ENCODE results near the gene SMAD6. TPM values are rescaled to one million over a fixed set of nuclear protein-coding genes. Genes with fewer than 3 reads are reported as not detected.

SMAD6 gene
- total RNA-seq, 4 donors from 2014 or later: 9.4 to 18.9 (median 14.3) TPM

DNA sequence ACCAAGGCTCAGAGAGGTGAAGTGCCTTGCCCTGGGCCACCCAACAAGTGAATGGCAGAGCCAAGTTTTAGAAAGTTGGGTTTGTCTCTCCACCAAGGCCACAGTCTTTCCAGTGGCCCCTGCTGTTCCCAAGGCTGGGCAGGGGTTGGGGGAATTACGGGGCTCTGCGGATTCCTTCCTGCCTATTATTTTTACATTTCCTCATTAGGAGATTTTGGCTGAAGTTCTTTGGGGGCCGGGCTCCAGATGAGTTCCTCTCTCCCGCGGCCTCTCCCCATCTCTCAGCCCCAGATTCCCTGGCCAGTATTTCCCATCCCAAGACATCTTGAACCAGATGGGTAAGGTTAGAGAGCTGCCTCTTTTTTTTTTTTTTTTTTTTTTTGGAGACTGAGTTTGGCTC lies 44.0 kb upstream of the SMAD6 start:
- intact Hi-C loops (cut with DNase I): no loop called here
- Histone ChIP-seq H3K9me3 (no peaks in the 10 kb centered on the region), H3K4me3 (no peak overlapping the region), H3K27ac (replicated peaks in 1 of 4) (no peak overlapping the region), H3K4me1 (peaks cover 11 to 22% (median 14%) of the 10 kb centered on the region in 4 donors), H3K27me3 (peaks cover 0 to 16% (median 0%) of the 10 kb centered on the region in 4 donors), H3K36me3 (no peaks in the 10 kb centered on the region)
- DNase-seq (ENCODE audit: extremely low spot score): no peak
- TF ChIP-seq POLR2A (IDR thresholded peaks at IDR 0.05; ENCODE audit: low read depth): no peak
- TF ChIP-seq, protein P1, sequence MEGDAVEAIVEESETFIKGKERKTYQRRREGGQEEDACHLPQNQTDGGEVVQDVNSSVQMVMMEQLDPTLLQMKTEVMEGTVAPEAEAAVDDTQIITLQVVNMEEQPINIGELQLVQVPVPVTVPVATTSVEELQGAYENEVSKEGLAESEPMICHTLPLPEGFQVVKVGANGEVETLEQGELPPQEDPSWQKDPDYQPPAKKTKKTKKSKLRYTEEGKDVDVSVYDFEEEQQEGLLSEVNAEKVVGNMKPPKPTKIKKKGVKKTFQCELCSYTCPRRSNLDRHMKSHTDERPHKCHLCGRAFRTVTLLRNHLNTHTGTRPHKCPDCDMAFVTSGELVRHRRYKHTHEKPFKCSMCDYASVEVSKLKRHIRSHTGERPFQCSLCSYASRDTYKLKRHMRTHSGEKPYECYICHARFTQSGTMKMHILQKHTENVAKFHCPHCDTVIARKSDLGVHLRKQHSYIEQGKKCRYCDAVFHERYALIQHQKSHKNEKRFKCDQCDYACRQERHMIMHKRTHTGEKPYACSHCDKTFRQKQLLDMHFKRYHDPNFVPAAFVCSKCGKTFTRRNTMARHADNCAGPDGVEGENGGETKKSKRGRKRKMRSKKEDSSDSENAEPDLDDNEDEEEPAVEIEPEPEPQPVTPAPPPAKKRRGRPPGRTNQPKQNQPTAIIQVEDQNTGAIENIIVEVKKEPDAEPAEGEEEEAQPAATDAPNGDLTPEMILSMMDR (IDR thresholded peaks at IDR 0.05): no peak
- TF ChIP-seq EP300 (IDR thresholded peaks at IDR 0.05): no peak
- TF ChIP-seq POLR2AphosphoS5 (IDR thresholded peaks at IDR 0.05): no peak
- 45% methylated on average over 5 of the region's 5 CpGs for WGBS

DNA sequence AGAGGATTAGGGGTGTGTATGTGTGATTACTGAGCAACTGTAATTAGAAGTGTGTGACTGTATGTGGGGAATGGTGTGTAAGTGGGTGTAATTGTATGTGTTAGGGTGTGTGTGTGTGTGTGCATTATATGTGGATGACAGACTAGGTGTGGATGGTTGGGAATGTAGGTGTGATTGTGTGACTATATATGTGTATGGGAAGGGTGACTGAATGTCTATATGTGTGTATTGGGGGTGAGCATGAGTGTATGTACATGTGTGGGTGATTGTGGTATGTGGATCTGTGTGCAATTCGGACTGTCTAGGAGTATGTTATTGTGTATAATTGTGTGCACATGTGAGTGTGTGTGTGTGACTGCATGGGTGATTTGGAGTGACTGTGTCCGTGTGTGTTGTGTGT lies 43.2 kb upstream of the SMAD6 start:
- WGBS: 94% methylated on average over 2 of the region's 2 CpGs
- Histone ChIP-seq H3K36me3 (no peaks in the 10 kb centered on the region), H3K27me3 (peaks cover 0 to 16% (median 0%) of the 10 kb centered on the region in 4 donors), H3K9me3 (no peaks in the 10 kb centered on the region), H3K27ac (replicated peaks in 1 of 4) (no peak overlapping the region), H3K4me3 (no peak overlapping the region), H3K4me1 (peaks cover 11 to 22% (median 14%) of the 10 kb centered on the region in 4 donors)
- no peak for TF ChIP-seq EP300 (IDR thresholded peaks at IDR 0.05)
- intact Hi-C loops (cut with DNase I): no loop called here
- no peak for DNase-seq (ENCODE audit: extremely low spot score)

DNA sequence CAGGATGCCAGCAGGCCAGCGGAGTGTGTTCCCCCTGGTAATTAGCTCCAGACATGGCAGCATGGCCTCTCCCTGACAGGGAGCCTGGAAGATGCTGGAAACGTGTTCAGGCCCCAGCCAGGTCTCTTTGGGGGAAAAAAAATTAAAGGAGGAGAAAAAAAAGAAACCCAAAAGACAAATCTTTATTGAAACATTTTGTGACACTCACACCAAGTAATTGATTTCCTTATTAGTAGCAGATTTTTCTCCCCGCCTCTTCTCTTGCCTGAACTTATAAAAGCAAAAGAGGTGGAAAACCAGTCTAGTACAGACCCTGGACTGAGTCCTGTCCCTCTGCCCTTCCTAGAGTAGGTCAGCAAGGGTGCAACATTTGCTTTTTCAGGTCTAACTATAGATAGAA lies 42.7 kb upstream of the SMAD6 start:
- Histone ChIP-seq H3K4me1 (peaks cover 11 to 22% (median 13%) of the 10 kb centered on the region in 4 donors), H3K36me3 (no peaks in the 10 kb centered on the region), H3K4me3 (no peak overlapping the region), H3K27me3 (peaks cover 0 to 15% (median 0%) of the 10 kb centered on the region in 4 donors), H3K9me3 (no peaks in the 10 kb centered on the region), H3K27ac (replicated peaks in 1 of 4) (no peak overlapping the region)
- intact Hi-C loops (cut with DNase I): no loop called here
- no peak for DNase-seq (ENCODE audit: extremely low spot score)
- 94% methylated on average over 3 of the region's 3 CpGs for WGBS
- TF ChIP-seq EP300 (IDR thresholded peaks at IDR 0.05): no peak
- no peak for TF ChIP-seq POLR2AphosphoS5 (IDR thresholded peaks at IDR 0.05)
- TF ChIP-seq, protein P1 (IDR thresholded peaks at IDR 0.05): no peak
- TF ChIP-seq POLR2A (IDR thresholded peaks at IDR 0.05; ENCODE audit: low read depth): no peak

- Histone ChIP-seq H3K27me3 (no peaks in the 10 kb centered on the region), H3K36me3 (no peaks in the 10 kb centered on the region), H3K9me3 (no peaks in the 10 kb centered on the region), H3K27ac (replicated peaks in 1 of 4) (peak overlapping the region in 3 of 4 donors; percentile 14 to 36 (median 21)), H3K4me1 (peaks cover 0 to 9% (median 0%) of the 10 kb centered on the region in 4 donors), H3K4me3 (no peak overlapping the region)
- intact Hi-C loops (cut with DNase I): no loop called here
- no peak for DNase-seq (ENCODE audit: extremely low spot score)
- TF ChIP-seq EP300 (IDR thresholded peaks at IDR 0.05) (no peak), POLR2AphosphoS5 (IDR thresholded peaks at IDR 0.05) (peak in 1 of 2 donors; percentile 23), POLR2A (IDR thresholded peaks at IDR 0.05; ENCODE audit: low read depth) (no peak)
- TF ChIP-seq, protein P1 (IDR thresholded peaks at IDR 0.05): no peak
- WGBS: 94% methylated on average over 21 of the region's 23 CpGs
These were observed 40.5 kb upstream of the SMAD6 start for GRCh38 chr15:66661432-66662096.

DNA sequence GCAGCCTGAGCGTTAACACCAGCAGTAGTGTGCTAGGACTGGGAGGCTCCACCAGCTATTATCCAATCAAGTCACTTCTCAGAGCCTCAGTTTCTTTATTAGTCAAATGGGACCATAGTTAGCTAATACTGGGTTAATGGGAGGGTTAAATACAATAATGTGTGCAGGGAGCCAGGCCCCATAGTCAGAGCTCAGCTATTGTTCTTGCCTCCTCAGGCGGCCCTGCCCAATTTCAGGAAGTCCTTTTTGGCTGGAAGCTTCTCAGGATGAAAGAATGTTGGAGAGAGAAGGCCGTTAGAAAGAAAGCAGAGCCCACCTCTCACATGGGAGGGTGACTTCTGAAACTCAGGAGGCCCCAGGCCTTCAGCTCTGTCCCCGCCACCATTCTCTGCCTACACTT lies 39.5 kb upstream of the SMAD6 start:
- no peaks in the 10 kb centered on the region for H3K9me3 ChIP-seq
- intact Hi-C loops (cut with DNase I): no loop called here

More for the DNA sequence above, 39.5 kb upstream of the SMAD6 start:
- H3K4me1 ChIP-seq: peaks cover 0 to 9% (median 0%) of the 10 kb centered on the region in 4 donors
- H3K27ac ChIP-seq (replicated peaks in 1 of 4): no peak overlapping the region
- no peak for DNase-seq (ENCODE audit: extremely low spot score)
- no peaks in the 10 kb centered on the region for H3K27me3 ChIP-seq
- H3K4me3 ChIP-seq: no peak overlapping the region
- TF ChIP-seq, protein P1 (IDR thresholded peaks at IDR 0.05): no peak
- TF ChIP-seq EP300 (IDR thresholded peaks at IDR 0.05) (no peak), POLR2A (IDR thresholded peaks at IDR 0.05; ENCODE audit: low read depth) (no peak), POLR2AphosphoS5 (IDR thresholded peaks at IDR 0.05) (no peak)
- no peaks in the 10 kb centered on the region for H3K36me3 ChIP-seq
- WGBS: 79% methylated on average over 4 of the region's 4 CpGs
